Embryonic facial prominence (tissue), 1 donor: ENCODE results near the gene GLYR1.

Experiments used
- DNase-seq: peaks from one replicate; pipeline ENCODE4 v3.0.0-alpha.2; 2016; ENCODE audit errors: extremely low spot score

The GLYR1 gene

GRCh38 chr16:4765511-4766474, 81.3 kb downstream of the GLYR1 start:
- DNase-seq: no peak

GRCh38 chr16:4763791-4764190, 83.3 kb downstream of the GLYR1 start:
- DNase-seq: no peak

- DNase-seq: no peak
These were observed 84.9 kb downstream of the GLYR1 start for GRCh38 chr16:4762205-4762604.

GRCh38 chr16:4760221-4760910, 86.7 kb downstream of the GLYR1 start:
- DNase-seq: no peak

- DNase-seq: no peak
These were observed 91.4 kb downstream of the GLYR1 start for GRCh38 chr16:4755687-4756086.

- no peak for DNase-seq
These were observed 92.2 kb downstream of the GLYR1 start for GRCh38 chr16:4754865-4755264.

GRCh38 chr16:4753227-4753626, 93.9 kb downstream of the GLYR1 start:
- no peak for DNase-seq
